Activated CD8-positive, alpha-beta memory T cell treated with anti-CD3 and anti-CD28 coated beads for 48 hours (primary cell): Measurements from ENCODE around the gene COPS8.
A peak's percentile ranks its signal among the peaks of the same experiment; 100 is the strongest.

ENCODE experiments used
- DNase-seq, 3 experiments: peaks; one replicate each; pipeline ENCODE4 v3.0.0-alpha.2; 2020; ENCODE audit warnings: low read depth in 2 of 3, low spot score in 2 of 3

The COPS8 gene

GRCh38 chr2:237085248-237086221, at the start of gene COPS8:
Gene COPS8 (plus strand): TSS chr2:237085889. CDS start chr2:237085965, 76 bp downstream.
- peak; percentile 80 to 82 (median 81) for DNase-seq

- DNase-seq = no peak
These were observed 46.2 kb upstream of the COPS8 start for GRCh38 chr2:237039301-237040031.

GRCh38 chr2:237041231-237041630, 44.5 kb upstream of the COPS8 start:
- no peak for DNase-seq

- no peak for DNase-seq
These were observed 43.6 kb upstream of the COPS8 start for GRCh38 chr2:237042101-237042500.

- no peak for DNase-seq
These were observed 41.8 kb upstream of the COPS8 start for GRCh38 chr2:237043866-237044265.

- DNase-seq = no peak
These were observed 41.4 kb upstream of the COPS8 start for GRCh38 chr2:237044281-237044680.

- DNase-seq = no peak
These were observed 40.2 kb upstream of the COPS8 start for GRCh38 chr2:237045449-237045848.

- DNase-seq = no peak
These were observed 37.1 kb upstream of the COPS8 start for GRCh38 chr2:237048595-237048994.

GRCh38 chr2:237051861-237052260, 33.8 kb upstream of the COPS8 start:
- no peak for DNase-seq

- DNase-seq = no peak
These were observed 32.6 kb upstream of the COPS8 start for GRCh38 chr2:237053066-237053465.

GRCh38 chr2:237055386-237056100, 30.1 kb upstream of the COPS8 start:
- no peak for DNase-seq

- no peak for DNase-seq
These were observed 29.3 kb upstream of the COPS8 start for GRCh38 chr2:237056287-237056875.

GRCh38 chr2:237057107-237057506, 28.6 kb upstream of the COPS8 start:
- DNase-seq = no peak

- DNase-seq = no peak
These were observed 27.8 kb upstream of the COPS8 start for GRCh38 chr2:237057893-237058300.

GRCh38 chr2:237058423-237058822, 27.3 kb upstream of the COPS8 start:
- no peak for DNase-seq

GRCh38 chr2:237059155-237059875, 26.4 kb upstream of the COPS8 start:
- no peak for DNase-seq

- DNase-seq = no peak
These were observed 25.0 kb upstream of the COPS8 start for GRCh38 chr2:237060534-237061312.

- DNase-seq = no peak
These were observed 24.3 kb upstream of the COPS8 start for GRCh38 chr2:237061356-237061755.

- DNase-seq = no peak
These were observed 23.1 kb upstream of the COPS8 start for GRCh38 chr2:237062585-237062984.
